HG03139 (cell line): Measurements from ENCODE around the gene PNPLA7.
"Not testable (repeated sequence)": the region's sequence is repeated elsewhere in the genome, so short reads cannot be mapped to it uniquely, and the experiment has no call there.

Source experiments
- ATAC-seq: cut with Tn5 transposase; IDR thresholded peaks from one replicate; pipeline ENCODE4 v1.9.1; 2021; ENCODE audit not compliant: unreplicated experiment

PNPLA7 gene

DNA sequence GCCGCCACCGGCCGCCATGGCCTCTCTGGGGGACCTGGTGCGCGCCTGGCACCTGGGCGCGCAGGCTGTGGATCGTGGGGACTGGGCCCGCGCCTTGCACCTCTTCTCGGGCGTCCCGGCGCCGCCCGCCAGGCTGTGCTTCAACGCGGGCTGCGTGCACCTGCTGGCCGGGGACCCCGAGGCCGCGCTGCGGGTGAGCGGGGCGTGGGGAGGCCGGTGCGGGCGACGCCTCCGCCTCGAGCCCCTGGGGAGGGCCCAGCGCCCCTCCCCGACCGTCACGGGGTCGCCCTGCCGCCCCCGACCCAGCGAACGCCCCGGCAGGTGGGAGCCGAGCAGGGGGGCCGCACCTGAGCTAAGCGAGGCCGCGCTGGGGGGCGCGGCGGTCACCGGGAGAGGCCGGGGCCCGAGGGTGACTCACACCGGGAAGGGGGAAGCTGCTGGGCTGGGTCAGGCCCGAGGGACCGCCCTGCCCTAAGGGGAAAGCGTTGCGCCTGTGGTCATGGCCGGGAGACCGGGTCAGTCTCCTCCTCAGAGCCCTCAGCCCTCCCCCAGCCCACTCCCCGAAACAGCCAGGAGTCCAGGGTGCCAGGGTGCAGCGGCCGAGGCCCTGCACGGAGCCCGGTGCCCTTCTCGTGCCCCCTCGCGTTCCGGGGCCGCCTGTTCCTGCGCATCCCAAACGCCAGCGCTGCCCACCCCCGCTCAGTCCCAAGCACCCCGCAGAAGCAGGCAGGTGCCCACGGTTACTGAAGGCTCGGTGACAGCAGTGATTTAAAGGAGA lies 126.5 kb downstream of the PNPLA7 start:
- ATAC-seq, result peak; percentile 7

DNA sequence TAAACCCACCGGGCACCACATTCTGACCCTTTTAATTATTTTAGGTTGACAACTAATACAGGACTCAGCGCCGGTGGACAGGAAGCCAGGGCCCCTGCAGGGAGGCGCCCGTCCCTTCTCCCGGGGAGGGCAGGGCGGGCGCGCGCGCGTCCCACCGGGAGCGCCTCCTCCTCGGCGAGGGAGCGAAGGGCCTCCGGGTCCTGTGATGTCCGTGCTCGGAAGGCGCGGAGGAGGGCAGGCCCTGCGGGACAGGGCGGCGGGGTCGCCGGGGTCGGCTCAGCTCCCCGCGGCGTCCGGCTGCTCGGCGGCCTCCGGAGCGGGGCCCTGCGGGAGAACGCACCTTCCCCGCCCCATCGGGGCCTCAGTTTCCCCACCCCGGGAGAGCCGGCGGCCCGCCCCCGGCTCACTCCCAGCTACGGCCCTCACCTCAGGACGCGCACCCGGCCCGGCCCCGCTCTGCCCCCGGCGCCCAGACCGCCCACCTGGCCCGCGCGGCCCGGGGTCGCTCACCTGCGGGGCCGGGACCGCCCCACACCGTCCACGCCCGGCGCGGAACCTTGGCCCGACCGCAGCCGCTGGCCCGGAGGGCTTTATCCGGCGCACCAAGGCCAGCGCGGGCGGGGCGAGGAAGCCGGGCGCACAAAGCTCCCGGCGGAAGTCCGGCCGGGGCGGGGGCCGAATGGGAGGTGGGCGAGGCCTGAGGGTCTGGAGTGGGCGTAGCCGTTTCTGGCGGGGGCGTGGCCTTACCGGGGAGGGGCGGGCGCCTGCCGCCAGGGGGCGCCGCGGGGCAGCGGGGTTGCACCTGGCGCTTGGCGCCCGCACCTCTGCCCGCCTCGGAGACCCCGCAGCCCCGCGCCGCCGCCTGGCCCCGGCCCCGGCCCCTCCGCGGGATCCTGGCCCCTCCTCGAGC lies 127.3 kb downstream of the PNPLA7 start, which contains the start of the genes EXD3 and NOXA1:
TSS of gene EXD3 (minus strand) at position 559 of the 910 bp plus-strand sequence. CDS start 27,805 bp downstream, outside the sequence.
TSS of gene NOXA1 (plus strand) at position 790 of the 910 bp plus-strand sequence. CDS start 137 bp downstream, outside the sequence.
- peak; percentile 82 for ATAC-seq

DNA sequence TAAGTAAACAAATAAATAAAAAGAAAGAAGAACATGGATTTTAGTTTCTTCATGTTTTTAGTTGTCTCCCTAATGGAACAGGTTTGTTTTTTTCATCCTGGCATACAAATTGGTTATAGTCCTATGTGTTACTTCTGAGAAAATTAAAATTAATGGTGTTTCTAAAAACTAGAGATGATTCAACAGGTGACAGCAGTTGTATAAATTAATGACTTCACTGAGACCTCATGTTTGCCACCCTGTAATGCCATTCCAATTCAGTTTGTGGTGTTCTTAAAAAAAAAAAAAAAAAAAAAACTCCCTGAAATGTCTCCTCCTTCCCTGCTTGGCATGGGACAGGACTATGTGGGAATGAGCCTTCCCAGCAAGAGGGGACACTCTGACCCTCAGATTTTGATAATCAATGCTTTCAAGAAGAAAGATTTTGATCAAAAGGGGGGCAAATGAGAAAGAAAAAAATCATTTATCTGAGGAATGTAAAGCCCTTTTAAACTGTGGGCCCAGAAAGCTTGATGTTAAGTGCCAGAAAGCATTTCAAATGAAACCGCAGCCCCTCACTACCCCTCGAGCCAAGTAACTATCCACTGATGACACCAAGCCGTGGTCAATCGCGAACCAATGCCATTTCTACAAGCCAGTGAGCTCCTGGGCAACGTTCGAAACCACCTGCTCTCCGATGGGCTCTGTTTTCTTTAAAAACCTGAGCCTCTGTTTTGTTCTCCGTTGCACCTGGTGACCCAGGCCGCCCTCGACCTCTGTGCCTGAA lies 128.2 kb downstream of the PNPLA7 start:
- ATAC-seq, result no peak

DNA sequence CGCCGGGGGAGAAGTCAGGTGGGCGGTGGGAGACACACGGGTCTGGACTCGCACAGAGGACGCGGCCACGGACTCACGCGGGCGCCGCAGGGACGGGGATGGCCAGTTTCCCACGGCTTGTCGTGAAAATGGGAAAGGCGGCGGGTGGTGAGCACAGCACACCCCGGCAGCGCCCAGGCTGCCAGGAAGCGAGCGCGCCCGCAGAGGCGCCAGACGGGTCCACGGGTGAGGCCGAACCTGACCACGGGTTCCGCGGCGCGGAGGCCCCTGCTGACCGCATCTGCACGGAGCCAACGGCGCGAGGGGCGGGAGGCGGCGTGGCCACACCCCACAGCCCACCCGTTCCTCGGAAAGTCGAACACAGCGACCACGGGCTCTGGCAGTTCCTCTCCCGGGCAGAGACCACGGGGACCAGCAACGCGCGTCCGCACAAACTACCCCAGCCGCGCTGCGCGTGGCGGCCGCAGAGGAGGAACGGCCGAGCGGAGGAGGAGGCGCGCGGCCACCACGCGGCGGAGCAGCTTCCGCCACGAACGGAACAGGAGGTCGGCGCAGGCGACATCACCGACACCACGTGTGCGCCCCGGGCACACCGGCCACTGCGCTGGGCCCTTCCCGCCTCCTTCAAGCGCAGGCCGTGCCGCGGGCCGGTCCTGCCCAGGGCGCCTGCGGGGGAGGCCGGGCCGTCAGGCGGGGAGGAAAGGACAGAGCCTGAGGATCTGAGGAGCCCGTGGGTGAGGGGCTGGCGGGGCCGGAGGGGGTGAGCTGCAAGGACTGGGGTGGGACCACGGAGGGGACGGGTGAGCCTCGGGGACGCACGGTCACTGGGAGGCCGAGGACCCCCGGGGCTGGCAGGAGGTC lies 132.8 kb downstream of the PNPLA7 start:
- no peak for ATAC-seq

DNA sequence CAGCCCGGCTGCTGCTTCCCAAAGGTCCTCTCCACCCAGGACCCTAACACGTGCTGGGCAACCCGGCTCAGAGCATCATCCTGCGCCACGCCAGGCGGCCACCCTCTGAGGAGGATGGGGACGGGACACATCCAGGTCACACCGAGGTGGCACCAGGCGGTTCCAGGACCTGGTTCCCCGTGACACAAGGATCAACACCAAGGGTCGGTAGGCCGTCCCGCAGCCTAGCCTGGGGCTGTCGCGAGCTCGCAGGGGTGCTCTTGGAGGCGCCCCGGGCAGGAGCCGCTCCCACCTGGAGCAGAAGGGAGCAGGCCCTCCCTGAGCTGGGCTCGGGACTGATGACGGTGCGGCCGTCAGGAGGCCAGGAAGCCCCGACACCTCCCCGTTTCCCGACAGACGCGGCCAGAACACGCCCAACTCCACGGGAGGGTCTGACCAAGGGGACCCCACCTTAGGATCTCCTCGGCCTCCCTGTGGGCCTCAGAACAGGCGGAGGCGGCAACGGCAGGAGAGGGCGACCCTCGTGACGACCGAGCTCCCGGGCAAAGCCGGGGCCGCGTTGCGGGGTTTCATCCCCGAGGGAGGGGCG lies 133.5 kb downstream of the PNPLA7 start:
- ATAC-seq, result no peak

DNA sequence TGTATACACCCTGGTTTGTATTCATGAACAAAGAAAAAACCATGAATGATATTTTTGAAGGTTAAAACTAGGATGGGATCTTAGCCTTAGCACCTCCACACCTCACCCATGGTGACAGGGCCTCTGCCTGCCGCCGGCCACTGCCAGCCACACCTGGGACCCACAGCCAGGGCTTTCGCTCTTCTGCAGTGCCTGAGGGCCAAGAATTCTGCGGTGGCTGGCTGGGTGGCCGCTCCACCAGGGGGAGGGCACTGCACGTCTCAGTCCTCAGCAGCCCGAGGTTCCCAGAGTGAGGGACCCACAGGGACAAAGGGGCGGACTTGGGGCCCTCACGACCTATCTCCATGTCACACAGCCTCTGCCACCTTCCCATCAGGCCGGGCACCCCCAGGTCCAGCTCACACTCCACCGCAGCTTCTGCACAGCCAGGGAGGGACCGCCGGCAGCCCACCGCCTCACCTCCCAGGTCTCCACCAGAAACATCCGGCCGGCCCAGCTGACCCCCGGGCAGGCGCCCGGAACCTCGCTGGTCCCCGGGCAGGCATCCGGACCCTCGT lies 134.1 kb downstream of the PNPLA7 start:
- no peak for ATAC-seq

DNA sequence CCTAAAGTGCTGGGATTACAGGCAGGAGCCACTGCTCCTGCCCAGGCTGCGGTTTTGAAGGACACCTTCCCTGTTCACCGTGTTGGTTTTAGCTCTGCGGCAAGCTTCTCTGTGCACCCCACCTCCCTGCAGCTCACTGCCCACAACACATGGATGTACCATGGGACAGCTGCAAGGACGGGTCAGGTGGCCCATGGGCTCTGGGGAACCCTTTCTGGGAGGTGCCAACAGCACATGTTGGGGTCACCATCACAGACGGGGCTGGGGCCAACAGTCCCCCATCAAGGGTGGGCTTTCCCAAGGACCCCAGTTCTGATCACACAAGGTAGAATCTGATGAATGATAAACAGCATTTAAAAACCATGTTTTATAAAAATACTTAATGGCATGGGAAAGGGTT lies 134.8 kb downstream of the PNPLA7 start:
- no peak for ATAC-seq

DNA sequence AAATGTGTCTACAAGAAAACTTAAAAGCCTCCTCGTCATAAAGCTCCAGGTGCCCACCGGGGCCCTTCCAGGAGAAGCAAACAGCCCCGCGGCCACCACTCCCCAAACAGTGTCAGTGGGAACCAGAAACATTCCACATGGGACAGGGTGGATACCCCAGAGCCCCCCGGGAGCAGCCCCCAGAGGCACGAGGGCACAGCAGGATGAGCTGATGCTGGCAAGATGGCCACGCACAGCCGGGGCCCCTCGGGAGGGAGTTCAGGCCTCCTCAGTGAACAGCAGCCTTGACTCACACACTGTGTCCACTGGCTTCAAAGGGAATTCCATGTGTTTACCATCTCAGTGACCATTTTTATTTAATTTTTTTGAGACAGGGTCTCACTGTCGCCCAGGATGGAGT lies 137.8 kb downstream of the PNPLA7 start:
- ATAC-seq, result no peak

DNA sequence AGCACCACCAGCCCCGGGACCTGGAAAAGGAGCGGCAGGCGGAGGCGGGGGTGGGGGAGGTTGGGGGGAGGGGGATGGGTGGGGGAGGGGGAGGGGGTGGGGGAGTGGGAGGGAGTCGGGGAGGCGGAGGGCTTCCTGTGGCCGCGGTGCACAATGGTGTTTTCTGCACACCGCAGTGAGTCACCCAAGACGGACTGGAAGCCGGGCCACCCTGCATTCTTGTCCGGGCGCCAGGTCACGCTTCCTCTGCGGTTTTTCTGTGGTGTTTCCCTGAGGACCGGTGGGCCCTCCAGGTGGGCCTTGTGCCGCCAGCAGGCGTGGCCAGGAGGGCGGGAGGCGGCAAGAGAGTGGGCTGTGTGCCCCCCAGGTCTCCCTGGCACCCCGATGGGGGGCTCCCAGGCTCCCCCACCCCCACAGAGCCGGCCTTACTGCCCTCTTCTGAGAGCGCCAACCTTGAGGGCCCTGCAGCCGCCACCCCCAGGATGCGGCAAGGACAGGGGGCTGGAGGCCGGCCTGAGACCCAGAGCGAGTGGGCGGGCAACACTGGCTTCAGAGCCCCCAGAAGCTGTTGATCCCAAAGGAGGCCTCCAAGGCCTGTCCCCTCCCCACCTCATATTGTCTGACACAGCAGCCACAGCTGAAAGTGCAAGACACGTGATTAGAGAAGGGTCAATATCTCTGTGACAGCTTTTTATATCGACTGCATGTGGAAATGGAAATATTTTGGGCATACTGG lies 138.4 kb downstream of the PNPLA7 start:
- ATAC-seq, result no peak

DNA sequence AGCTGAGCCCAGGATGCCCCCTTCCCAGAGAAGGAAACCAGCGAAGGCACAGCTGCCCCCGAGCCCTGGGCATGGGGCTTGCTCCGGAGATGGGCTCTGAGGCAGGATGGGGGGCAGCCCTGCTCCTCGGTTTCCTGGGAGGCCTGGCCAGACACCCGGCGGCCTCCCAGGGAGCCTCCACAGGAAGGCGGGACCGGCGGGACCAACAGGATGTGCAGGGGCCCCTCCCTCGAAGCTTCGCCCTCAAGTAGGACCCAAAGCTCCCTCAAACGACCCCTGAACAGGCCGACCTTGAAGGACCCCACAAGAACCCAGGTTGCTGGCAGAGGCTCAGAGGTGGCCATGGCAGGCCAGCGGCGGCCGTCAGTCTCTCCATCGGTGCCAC lies 138.9 kb downstream of the PNPLA7 start:
- no peak for ATAC-seq

DNA sequence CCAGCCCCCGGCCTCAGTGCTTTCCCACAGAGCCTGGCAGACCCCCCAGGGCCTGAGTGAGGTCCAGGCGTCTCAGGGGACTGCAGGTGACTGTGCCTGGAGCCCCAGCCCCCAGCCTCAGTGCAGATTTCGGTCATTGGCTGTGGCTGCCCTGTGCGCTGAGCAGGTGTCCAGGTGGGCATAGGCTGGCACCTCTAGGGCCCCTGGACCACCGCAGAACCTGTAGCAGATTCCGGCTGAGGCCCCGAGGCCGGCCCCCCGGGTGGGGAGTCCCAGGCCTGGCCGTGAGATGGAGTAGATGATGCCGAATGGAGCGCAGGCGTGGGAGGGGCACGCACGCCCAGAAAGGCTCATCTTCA lies 139.3 kb downstream of the PNPLA7 start:
- ATAC-seq, result no peak

DNA sequence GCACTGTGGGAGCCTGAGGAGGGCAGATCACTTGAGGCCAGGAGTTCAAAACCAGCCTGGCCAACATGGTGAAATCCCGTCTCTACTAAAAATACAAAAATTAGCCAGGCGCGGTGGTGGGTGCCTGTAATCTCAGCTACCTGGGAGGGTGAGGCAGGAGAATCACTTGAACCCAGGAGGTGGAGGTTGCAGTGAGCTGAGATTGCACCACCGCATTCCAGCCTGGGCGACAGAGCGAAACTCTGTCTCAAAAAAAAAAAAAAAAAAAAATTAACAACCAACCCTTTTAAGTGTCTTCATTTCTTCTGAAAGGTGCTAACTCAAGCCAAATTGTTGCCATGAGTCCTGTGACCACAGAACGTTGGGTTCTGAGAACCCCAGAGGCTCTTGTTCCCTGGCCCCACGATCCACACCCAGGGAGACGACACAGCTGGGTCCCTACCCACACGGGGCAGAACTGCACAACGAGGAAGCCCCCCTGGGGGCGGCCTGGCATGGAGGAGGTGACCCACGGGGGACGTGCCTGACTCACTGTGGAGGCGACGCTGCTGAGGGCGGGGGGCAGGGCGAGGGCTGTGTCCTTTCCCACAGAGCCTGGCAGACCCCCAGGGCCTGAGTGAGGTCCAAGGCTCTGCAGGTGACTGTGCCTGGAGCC lies 139.8 kb downstream of the PNPLA7 start:
- not testable (repeated sequence) for ATAC-seq
